Measurements from ENCODE around the gene SLC47A1. TPM values are rescaled to one million over a fixed set of nuclear protein-coding genes. Genes with fewer than 3 reads are reported as not detected.

The SLC47A1 gene
- total RNA-seq, 4 donors from 2014 or later, result 19.1 to 53.0 (median 39.2) TPM

GRCh38 chr17:19539040-19539399, 5.4 kb downstream of the SLC47A1 start:
- Histone ChIP-seq H3K27ac (no peak overlapping the region), H3K27me3 (peaks cover 4% of the 10 kb centered on the region), H3K9me3 (no peaks in the 10 kb centered on the region), H3K4me1 (peaks cover 9% of the 10 kb centered on the region), H3K4me3 (no peak overlapping the region), H3K36me3 (no peaks in the 10 kb centered on the region)
- no peak for DNase-seq (ENCODE audit: low spot score in 2 of 2)
- TF ChIP-seq POLR2AphosphoS5 (IDR thresholded peaks at IDR 0.05), result no peak
- no peak for TF ChIP-seq POLR2A (IDR thresholded peaks at IDR 0.05)
- no peak for TF ChIP-seq CTCF (IDR thresholded peaks at IDR 0.05)
- no peak for TF ChIP-seq EP300 (IDR thresholded peaks at IDR 0.05)
- 90% methylated on average over 6 of the region's 7 CpGs for WGBS

- no peaks in the 10 kb centered on the region for H3K36me3 ChIP-seq
- peaks cover 7% of the 10 kb centered on the region for H3K4me1 ChIP-seq
- no peak overlapping the region for H3K4me3 ChIP-seq
- H3K27me3 ChIP-seq, result no peaks in the 10 kb centered on the region
- no peak for TF ChIP-seq CTCF (IDR thresholded peaks at IDR 0.05)
- TF ChIP-seq EP300 (IDR thresholded peaks at IDR 0.05), result no peak
- TF ChIP-seq POLR2AphosphoS5 (IDR thresholded peaks at IDR 0.05), result no peak
- TF ChIP-seq POLR2A (IDR thresholded peaks at IDR 0.05), result no peak
- no peak for DNase-seq (ENCODE audit: low spot score in 2 of 2)
- no peak overlapping the region for H3K27ac ChIP-seq
- no peaks in the 10 kb centered on the region for H3K9me3 ChIP-seq
- WGBS, result 82% methylated on average over 10 of the region's 10 CpGs
Measured at GRCh38 chr17:19539841-19540311, 6.2 kb downstream of the SLC47A1 start.

DNA sequence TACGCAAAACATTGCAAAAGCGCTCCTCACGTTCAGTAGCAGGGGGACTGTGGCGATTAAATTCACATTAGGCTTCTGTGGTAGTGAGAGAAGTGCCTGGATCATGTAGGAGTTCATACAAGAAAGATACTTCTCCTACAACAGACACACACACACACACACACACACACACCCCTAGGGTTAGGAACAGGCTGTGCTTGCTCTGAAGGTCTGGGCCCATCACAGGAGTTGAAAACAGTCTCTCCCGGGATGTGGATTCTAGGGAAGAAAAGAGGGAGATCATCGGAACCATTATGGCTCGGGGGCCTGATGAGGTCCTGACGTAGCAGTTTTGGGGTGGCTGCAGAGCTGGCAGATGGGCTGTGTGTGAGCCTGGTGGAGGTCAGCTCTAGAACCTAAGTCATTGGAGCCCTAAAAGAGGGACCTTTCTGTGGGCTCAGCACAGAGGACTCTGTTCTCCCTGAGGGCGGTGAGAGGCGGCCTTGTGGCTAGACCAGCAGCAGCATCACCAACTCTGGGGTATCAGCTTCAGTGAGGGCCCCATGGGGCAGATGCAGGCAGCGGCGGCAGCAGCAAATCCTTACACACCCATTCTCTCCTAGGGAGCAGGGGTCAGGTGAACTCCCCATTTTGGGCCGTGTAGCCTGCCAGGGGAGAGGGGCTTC, 7.2 kb downstream of the SLC47A1 start:
- TF ChIP-seq EP300 (IDR thresholded peaks at IDR 0.05), result no peak
- no peak for TF ChIP-seq POLR2AphosphoS5 (IDR thresholded peaks at IDR 0.05)
- no peaks in the 10 kb centered on the region for H3K27me3 ChIP-seq
- no peak overlapping the region for H3K4me3 ChIP-seq
- H3K9me3 ChIP-seq, result no peaks in the 10 kb centered on the region
- peaks cover 7% of the 10 kb centered on the region for H3K4me1 ChIP-seq
- WGBS, result 94% methylated on average over 9 of the region's 13 CpGs
- no peak overlapping the region for H3K27ac ChIP-seq
- no peak for DNase-seq (ENCODE audit: low spot score in 2 of 2)
- no peaks in the 10 kb centered on the region for H3K36me3 ChIP-seq

DNA sequence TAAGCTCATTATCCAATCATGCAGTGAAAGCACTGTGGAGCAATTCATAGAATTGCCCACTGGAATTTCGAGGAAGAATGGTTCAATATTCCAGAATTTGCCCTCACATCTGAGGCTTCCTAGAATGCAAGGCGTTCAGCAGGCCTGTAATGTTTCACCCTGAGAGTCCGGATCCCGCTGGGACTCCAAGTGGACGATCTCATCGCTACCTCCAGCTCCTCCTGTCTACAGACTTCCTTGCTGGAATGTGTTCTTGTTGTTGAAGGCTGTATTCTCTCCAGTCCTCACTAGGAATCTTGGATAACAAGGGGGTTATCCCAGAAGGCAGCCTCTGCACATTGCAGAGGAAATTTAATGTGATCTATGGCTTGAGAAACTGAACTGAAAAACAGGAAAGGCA, 7.8 kb downstream of the SLC47A1 start:
- Histone ChIP-seq H3K27ac (no peak overlapping the region), H3K4me1 (peaks cover 10% of the 10 kb centered on the region), H3K36me3 (no peaks in the 10 kb centered on the region), H3K9me3 (no peaks in the 10 kb centered on the region), H3K4me3 (no peak overlapping the region), H3K27me3 (no peaks in the 10 kb centered on the region)
- WGBS, result 94% methylated on average over 6 of the region's 6 CpGs
- no peak for TF ChIP-seq CTCF (IDR thresholded peaks at IDR 0.05)
- TF ChIP-seq POLR2AphosphoS5 (IDR thresholded peaks at IDR 0.05), result no peak
- no peak for TF ChIP-seq POLR2A (IDR thresholded peaks at IDR 0.05)
- TF ChIP-seq EP300 (IDR thresholded peaks at IDR 0.05), result no peak
- DNase-seq (ENCODE audit: low spot score in 2 of 2), result no peak

GRCh38 chr17:19542247-19542646, 8.6 kb downstream of the SLC47A1 start:
- Histone ChIP-seq H3K9me3 (no peaks in the 10 kb centered on the region), H3K4me1 (peaks cover 17% of the 10 kb centered on the region), H3K27me3 (no peaks in the 10 kb centered on the region), H3K4me3 (no peak overlapping the region), H3K27ac (no peak overlapping the region), H3K36me3 (no peaks in the 10 kb centered on the region)
- TF ChIP-seq CTCF (IDR thresholded peaks at IDR 0.05) (no peak), POLR2AphosphoS5 (IDR thresholded peaks at IDR 0.05) (no peak), POLR2A (IDR thresholded peaks at IDR 0.05) (no peak), EP300 (IDR thresholded peaks at IDR 0.05) (no peak)
- WGBS, result 82% methylated on average over 8 of the region's 8 CpGs
- no peak for DNase-seq (ENCODE audit: low spot score in 2 of 2)
